SHP77 treated with DMSO at 0.1 percent for 48 hours (cell line): Measurements from ENCODE around the gene SIPA1L2.

Source experiments
- DNase-seq: peaks from one replicate; lab custom pipeline; 2025; lab: John Stamatoyannopoulos, UW

The SIPA1L2 gene, protein sequence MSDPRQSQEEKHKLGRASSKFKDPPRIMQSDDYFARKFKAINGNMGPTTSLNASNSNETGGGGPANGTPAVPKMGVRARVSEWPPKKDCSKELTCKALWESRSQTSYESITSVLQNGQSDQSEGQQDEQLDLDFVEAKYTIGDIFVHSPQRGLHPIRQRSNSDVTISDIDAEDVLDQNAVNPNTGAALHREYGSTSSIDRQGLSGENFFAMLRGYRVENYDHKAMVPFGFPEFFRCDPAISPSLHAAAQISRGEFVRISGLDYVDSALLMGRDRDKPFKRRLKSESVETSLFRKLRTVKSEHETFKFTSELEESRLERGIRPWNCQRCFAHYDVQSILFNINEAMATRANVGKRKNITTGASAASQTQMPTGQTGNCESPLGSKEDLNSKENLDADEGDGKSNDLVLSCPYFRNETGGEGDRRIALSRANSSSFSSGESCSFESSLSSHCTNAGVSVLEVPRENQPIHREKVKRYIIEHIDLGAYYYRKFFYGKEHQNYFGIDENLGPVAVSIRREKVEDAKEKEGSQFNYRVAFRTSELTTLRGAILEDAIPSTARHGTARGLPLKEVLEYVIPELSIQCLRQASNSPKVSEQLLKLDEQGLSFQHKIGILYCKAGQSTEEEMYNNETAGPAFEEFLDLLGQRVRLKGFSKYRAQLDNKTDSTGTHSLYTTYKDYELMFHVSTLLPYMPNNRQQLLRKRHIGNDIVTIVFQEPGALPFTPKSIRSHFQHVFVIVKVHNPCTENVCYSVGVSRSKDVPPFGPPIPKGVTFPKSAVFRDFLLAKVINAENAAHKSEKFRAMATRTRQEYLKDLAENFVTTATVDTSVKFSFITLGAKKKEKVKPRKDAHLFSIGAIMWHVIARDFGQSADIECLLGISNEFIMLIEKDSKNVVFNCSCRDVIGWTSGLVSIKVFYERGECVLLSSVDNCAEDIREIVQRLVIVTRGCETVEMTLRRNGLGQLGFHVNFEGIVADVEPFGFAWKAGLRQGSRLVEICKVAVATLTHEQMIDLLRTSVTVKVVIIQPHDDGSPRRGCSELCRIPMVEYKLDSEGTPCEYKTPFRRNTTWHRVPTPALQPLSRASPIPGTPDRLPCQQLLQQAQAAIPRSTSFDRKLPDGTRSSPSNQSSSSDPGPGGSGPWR (N-terminal part only)

GRCh38 chr1:232630047-232630893 lies at the start of gene SIPA1L2:
TSS of gene SIPA1L2 (minus strand) at chr1:232630133. CDS start at chr1:232515339, 114,794 bp downstream.
- peak; percentile 86 for DNase-seq

GRCh38 chr1:232678185-232678886 lies 48.4 kb upstream of the SIPA1L2 start:
- DNase-seq, result no peak

- DNase-seq, result no peak
These were observed 46.4 kb upstream of the SIPA1L2 start for GRCh38 chr1:232676307-232676706.

- DNase-seq, result no peak
These were observed 46.0 kb upstream of the SIPA1L2 start for GRCh38 chr1:232675898-232676297.

GRCh38 chr1:232675260-232675659 lies 45.3 kb upstream of the SIPA1L2 start:
- DNase-seq, result no peak

DNA sequence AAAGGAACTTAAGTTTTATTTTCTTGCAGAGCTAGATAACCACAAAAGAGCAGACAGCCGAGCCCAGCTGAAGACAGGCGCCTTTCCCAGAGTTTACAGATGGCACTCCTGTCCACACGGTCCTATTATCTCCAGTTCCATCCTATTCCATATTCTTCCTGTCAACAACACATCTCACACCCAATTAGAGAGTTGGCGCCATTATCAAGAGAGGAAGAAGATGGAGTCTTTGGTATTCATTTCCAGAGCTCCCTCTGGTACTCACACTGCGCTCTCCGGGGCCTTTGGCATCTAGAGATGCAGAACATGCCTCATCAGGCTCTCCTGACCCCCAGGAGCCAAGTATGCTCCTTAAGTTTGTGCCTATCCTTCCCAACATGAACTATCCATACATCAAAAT lies 43.3 kb upstream of the SIPA1L2 start:
- no peak for DNase-seq

- DNase-seq, result peak; percentile 81
These were observed 40.2 kb upstream of the SIPA1L2 start for GRCh38 chr1:232669981-232670747.

DNA sequence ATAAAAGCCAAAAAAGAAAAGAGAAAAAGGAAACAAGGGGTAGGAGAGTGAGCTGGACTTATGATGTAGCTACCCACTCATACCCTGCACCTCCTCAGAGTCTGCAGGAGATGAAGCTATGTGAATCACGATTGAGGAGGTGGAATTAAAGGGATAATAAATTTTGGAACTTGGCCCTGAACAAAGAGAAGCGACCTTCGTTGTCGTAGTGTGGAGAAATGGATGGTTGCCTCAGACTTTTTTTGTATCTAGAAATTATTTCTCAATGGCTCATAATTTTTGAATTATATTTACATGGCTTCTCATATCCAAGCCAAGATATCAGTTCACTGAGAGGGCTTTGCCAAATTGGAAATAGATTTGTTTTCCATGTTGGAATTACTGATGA lies 37.8 kb upstream of the SIPA1L2 start:
- DNase-seq, result no peak

- DNase-seq, result no peak
These were observed 37.3 kb upstream of the SIPA1L2 start for GRCh38 chr1:232667094-232667777.

DNA sequence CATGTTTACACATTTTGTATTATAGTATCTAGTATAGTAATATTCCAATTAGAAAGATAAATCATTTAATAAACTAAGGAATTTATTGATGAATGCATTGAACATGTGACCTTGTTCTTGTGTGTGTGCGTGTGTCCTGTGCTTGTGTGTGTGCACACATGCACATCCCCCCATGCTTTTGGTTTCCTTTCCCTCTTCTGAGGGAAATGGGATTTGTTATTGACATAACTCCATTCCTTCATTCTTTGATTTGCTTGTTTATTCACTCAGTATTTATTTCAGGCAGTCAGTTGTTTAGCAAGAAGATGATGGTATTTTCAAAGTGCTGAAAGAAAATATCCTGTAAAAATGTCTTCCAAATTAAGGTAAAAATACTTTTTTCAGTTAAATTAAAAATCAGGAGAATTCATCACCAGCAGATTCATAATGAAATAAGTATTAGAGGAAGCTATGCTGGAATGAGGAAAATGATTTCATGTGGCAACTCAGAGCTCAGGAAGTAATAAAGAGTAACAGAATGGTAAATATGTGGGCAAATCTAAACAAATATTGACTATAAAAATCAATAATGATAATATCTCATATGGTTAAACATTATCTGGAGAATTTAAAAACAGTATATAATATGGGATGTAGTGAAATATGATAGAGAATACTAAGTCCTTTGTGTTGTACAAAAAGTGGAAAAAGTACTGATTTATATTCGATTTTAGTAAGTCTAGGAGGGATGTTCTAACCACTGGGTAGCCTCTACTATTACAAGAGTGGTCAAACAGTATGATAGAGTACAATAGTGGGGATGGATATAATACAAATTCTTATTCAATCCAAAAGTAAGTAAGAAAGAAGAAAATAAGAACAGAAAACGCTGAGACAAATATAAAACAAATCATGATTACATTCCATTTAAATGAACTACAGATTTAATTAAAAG lies 35.2 kb upstream of the SIPA1L2 start:
- DNase-seq, result no peak

DNA sequence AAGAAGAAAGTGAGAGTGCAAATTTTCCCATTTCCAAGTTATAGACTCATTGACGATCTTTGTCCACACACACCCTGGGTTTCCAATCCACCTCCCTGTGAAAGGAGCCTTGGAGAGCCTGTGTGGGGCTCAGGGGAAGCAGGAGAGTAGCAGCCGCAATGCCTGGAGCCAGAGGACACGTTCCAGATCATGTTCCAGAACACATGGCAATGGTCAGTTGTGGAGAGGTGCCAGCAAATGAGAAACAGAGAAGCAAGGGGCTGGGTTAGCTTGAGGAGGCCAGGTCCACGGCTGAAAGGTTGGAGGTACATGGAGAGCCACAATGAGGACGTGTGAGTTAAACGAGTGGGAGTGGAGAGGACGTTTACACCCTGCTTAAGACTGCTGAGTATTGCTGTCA lies 33.0 kb upstream of the SIPA1L2 start:
- DNase-seq, result no peak

- DNase-seq, result no peak
These were observed 28.5 kb upstream of the SIPA1L2 start for GRCh38 chr1:232658386-232658785.

GRCh38 chr1:232657426-232658005 lies 27.6 kb upstream of the SIPA1L2 start:
- no peak for DNase-seq

- DNase-seq, result no peak
These were observed 25.8 kb upstream of the SIPA1L2 start for GRCh38 chr1:232655746-232656085.

DNA sequence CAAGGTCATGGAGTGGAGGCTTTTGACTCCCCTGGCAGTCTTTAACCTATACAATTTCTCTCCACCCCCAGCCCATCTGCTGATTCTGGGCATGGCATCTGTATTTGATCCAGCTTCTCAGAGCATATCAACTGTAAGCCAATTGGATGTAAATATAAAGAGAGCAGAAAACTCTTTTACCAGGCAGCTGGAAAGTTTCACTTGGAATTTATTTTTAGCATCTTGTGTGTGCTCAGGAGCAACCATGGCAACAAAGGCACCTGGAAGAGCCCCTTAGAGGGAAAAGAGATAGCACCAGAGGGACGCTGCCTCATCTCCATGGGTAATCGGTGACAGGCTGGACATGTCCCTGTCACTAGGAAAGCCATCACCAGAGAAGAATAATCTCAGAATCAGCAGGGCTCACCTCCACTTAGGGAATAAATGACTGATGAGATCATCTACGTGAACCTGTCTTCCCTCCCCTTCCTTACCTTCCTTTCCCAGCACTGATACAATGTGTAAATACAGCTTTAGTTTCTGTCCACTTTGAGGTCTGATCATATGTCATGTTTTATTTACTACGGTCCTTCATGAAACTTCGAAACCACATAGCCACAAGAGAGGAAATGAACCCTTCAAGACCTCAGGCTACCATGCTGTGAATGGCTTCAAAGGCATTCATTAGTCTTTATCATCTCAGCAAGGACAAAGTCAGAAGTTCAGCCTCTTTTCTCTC lies 25.3 kb upstream of the SIPA1L2 start:
- no peak for DNase-seq

DNA sequence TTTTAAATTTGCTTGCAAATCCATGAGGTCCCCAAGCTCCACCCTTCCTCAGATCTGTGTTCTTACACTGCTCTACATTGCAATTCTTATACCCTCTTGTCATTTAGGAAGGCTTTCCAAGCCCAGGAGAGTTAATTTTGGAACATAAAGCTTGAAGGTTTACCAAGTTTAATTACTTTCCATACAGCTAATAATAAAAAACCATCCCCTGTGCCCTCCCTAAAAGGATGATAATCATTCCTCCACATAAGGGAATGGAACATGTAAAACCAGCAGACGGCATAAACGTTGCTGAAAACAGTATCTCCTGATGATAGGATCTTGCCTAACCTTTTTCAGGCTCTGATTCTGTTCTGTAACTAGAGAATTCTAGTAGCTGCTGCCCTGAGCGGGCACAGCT lies 23.9 kb upstream of the SIPA1L2 start:
- no peak for DNase-seq

- DNase-seq, result no peak
These were observed 20.9 kb upstream of the SIPA1L2 start for GRCh38 chr1:232650845-232651244.

- DNase-seq, result no peak
These were observed 20.5 kb upstream of the SIPA1L2 start for GRCh38 chr1:232650418-232650817.
